Activated T-helper 9 cell treated with anti-CD3 and anti-CD28 coated beads, Interleukin-2, amount 50 U/mL, for 16 hours (primary cell): Measurements from ENCODE around the gene MZB1.
A peak's percentile ranks its signal among the peaks of the same experiment; 100 is the strongest.

ENCODE experiments used
- DNase-seq: peaks from one replicate; pipeline ENCODE4 v3.0.0-alpha.2; 2020; ENCODE audit warnings: low read depth

MZB1 gene

GRCh38 chr5:139389701-139390638 is at the start of gene MZB1:
Gene MZB1 (minus strand): TSS chr5:139389913. CDS start chr5:139389856, 57 bp downstream.
- DNase-seq, result peak; percentile 29

- DNase-seq, result peak; percentile 88
Observed at GRCh38 chr5:139439013-139439903, 49.5 kb upstream of the MZB1 start, which contains the start of gene DNAJC18. Gene DNAJC18 (minus strand): TSS chr5:139439525. CDS start chr5:139439445, 80 bp downstream.

- DNase-seq, result no peak
Observed at GRCh38 chr5:139438707-139439012, 48.9 kb upstream of the MZB1 start.

GRCh38 chr5:139435676-139436075 is 46.0 kb upstream of the MZB1 start:
- no peak for DNase-seq

GRCh38 chr5:139431706-139432105 is 42.0 kb upstream of the MZB1 start:
- DNase-seq, result no peak

- DNase-seq, result no peak
Observed at GRCh38 chr5:139430015-139430414, 40.3 kb upstream of the MZB1 start.

GRCh38 chr5:139426203-139426885 is 36.6 kb upstream of the MZB1 start:
- DNase-seq, result no peak

GRCh38 chr5:139425497-139425896 is 35.8 kb upstream of the MZB1 start:
- DNase-seq, result no peak

- no peak for DNase-seq
Observed at GRCh38 chr5:139422307-139422893, 32.7 kb upstream of the MZB1 start.

- DNase-seq, result no peak
Observed at GRCh38 chr5:139419226-139420192, 29.8 kb upstream of the MZB1 start.

GRCh38 chr5:139418793-139419192 is 29.1 kb upstream of the MZB1 start:
- no peak for DNase-seq

- no peak for DNase-seq
Observed at GRCh38 chr5:139417214-139417613, 27.5 kb upstream of the MZB1 start.

- no peak for DNase-seq
Observed at GRCh38 chr5:139416651-139417050, 26.9 kb upstream of the MZB1 start.

- DNase-seq, result no peak
Observed at GRCh38 chr5:139415869-139416268, 26.2 kb upstream of the MZB1 start.

- no peak for DNase-seq
Observed at GRCh38 chr5:139415221-139415861, 25.6 kb upstream of the MZB1 start.

GRCh38 chr5:139414581-139415130 is 24.9 kb upstream of the MZB1 start:
- no peak for DNase-seq

- no peak for DNase-seq
Observed at GRCh38 chr5:139413963-139414362, 24.2 kb upstream of the MZB1 start.

- DNase-seq, result no peak
Observed at GRCh38 chr5:139413153-139413552, 23.4 kb upstream of the MZB1 start.

- DNase-seq, result no peak
Observed at GRCh38 chr5:139410993-139411828, 21.5 kb upstream of the MZB1 start.
